ENCODE results near the gene TMEM147. TPM values are rescaled to one million over a fixed set of nuclear protein-coding genes. Genes with fewer than 3 reads are reported as not detected.

Gene TMEM147
- total and polyA plus RNA-seq, 2 experiments from 2014 or later: 129 to 214 TPM

GRCh38 chr19:35500611-35501010 lies 44.8 kb upstream of the TMEM147 start:
- Histone ChIP-seq H3K36me3 (ENCODE audit: low read depth) (no peaks in the 10 kb centered on the region), H3K4me3 (no peak overlapping the region), H3K27ac (no peak overlapping the region), H3K4me2 (ENCODE audit: unreplicated experiment) (no peak overlapping the region), H3K9me2 (ENCODE audit: insufficient read depth) (no peaks in the 10 kb centered on the region), H3K9me3 (ENCODE audit: low read depth) (no peaks in the 10 kb centered on the region), H2AFZ (no peak overlapping the region), H4K20me1 (ENCODE audit: insufficient read depth) (no peaks in the 10 kb centered on the region), H3K27me3 (replicated peaks; ENCODE audit: insufficient read depth) (no peaks in the 10 kb centered on the region; the same call in 1 of the 2 replicates), H3F3A (ENCODE audit: insufficient read depth) (no peaks in the 10 kb centered on the region), H3K4me1 (ENCODE audit: insufficient read depth) (0 out of 2 replicates have a peak, but pooled peaks cover 5% of the 10 kb centered on the region), H3K79me2 (ENCODE audit: insufficient read depth) (no peaks in the 10 kb centered on the region), H3K9ac (no peak overlapping the region)
- 75 to 81% methylated on average over 9 to 10 of the region's 10 CpGs for WGBS, 2 experiments (ENCODE audit: low coverage in 1 of 2, low lambda C conversion rate in 2 of 2, missing lambda C conversion rate in 2 of 2)
- DNase-seq: no peak
- TF ChIP-seq EZH2 (IDR thresholded peaks at IDR 0.05; ENCODE audit: insufficient read depth, poor library complexity, severe bottlenecking) (no peak), EZH2phosphoT487 (IDR thresholded peaks at IDR 0.05; ENCODE audit: insufficient read depth, low read depth) (no peak)
- in situ Hi-C loops (cut with MboI): no loop called here

- no peak overlapping the region for H3K4me3 ChIP-seq
- no peak overlapping the region for H3K27ac ChIP-seq
- peak; percentile 53 for DNase-seq
- H3K9me3 ChIP-seq (ENCODE audit: low read depth): no peaks in the 10 kb centered on the region
- no peaks in the 10 kb centered on the region for H4K20me1 ChIP-seq (ENCODE audit: insufficient read depth)
- no peaks in the 10 kb centered on the region; the same call in 1 of the 2 replicates for H3K27me3 ChIP-seq (replicated peaks; ENCODE audit: insufficient read depth)
- 0 out of 2 replicates have a peak, but pooled peaks cover 5% of the 10 kb centered on the region for H3K4me1 ChIP-seq (ENCODE audit: insufficient read depth)
- 54 to 60% methylated on average over 15 of the region's 15 CpGs for WGBS, 2 experiments (ENCODE audit: low coverage in 1 of 2, low lambda C conversion rate in 2 of 2, missing lambda C conversion rate in 2 of 2)
- no peaks in the 10 kb centered on the region for H3F3A ChIP-seq (ENCODE audit: insufficient read depth)
- in situ Hi-C loops (cut with MboI): no loop called here
- no peak overlapping the region for H3K4me2 ChIP-seq (ENCODE audit: unreplicated experiment)
- H3K79me2 ChIP-seq (ENCODE audit: insufficient read depth): no peaks in the 10 kb centered on the region
- TF ChIP-seq EZH2 (IDR thresholded peaks at IDR 0.05; ENCODE audit: insufficient read depth, poor library complexity, severe bottlenecking): no peak
- no peak for TF ChIP-seq EZH2phosphoT487 (IDR thresholded peaks at IDR 0.05; ENCODE audit: insufficient read depth, low read depth)
- no peak overlapping the region for H2AFZ ChIP-seq
- no peak overlapping the region for H3K9ac ChIP-seq
- no peaks in the 10 kb centered on the region for H3K36me3 ChIP-seq (ENCODE audit: low read depth)
- no peaks in the 10 kb centered on the region for H3K9me2 ChIP-seq (ENCODE audit: insufficient read depth)
Observed at GRCh38 chr19:35501684-35502083, 43.7 kb upstream of the TMEM147 start.

GRCh38 chr19:35502751-35503150 lies 42.7 kb upstream of the TMEM147 start:
- TF ChIP-seq EZH2 (IDR thresholded peaks at IDR 0.05; ENCODE audit: insufficient read depth, poor library complexity, severe bottlenecking) (no peak), EZH2phosphoT487 (IDR thresholded peaks at IDR 0.05; ENCODE audit: insufficient read depth, low read depth) (no peak)
- no peak overlapping the region for H3K4me2 ChIP-seq (ENCODE audit: unreplicated experiment)
- no peak overlapping the region for H3K4me3 ChIP-seq
- 0 out of 2 replicates have a peak, but pooled peaks cover 5% of the 10 kb centered on the region for H3K4me1 ChIP-seq (ENCODE audit: insufficient read depth)
- in situ Hi-C loops (cut with MboI): no loop called here
- no peak for DNase-seq
- H3K79me2 ChIP-seq (ENCODE audit: insufficient read depth): no peaks in the 10 kb centered on the region
- no peak overlapping the region for H3K9ac ChIP-seq
- no peak overlapping the region for H3K27ac ChIP-seq
- H3K27me3 ChIP-seq (replicated peaks; ENCODE audit: insufficient read depth): no peaks in the 10 kb centered on the region; the same call in 1 of the 2 replicates
- H4K20me1 ChIP-seq (ENCODE audit: insufficient read depth): no peaks in the 10 kb centered on the region
- 58 to 61% methylated on average over 4 of the region's 4 CpGs for WGBS, 2 experiments (ENCODE audit: low coverage in 1 of 2, low lambda C conversion rate in 2 of 2, missing lambda C conversion rate in 2 of 2)
- no peak overlapping the region for H2AFZ ChIP-seq
- H3K9me3 ChIP-seq (ENCODE audit: low read depth): no peaks in the 10 kb centered on the region
- H3K9me2 ChIP-seq (ENCODE audit: insufficient read depth): no peaks in the 10 kb centered on the region
- H3F3A ChIP-seq (ENCODE audit: insufficient read depth): no peaks in the 10 kb centered on the region
- no peaks in the 10 kb centered on the region for H3K36me3 ChIP-seq (ENCODE audit: low read depth)

GRCh38 chr19:35506011-35506410 lies 39.4 kb upstream of the TMEM147 start:
- DNase-seq: no peak
- H3F3A ChIP-seq (ENCODE audit: insufficient read depth): no peaks in the 10 kb centered on the region
- peaks cover 13% of the 10 kb centered on the region; the same call in 1 of the 2 replicates for H3K4me1 ChIP-seq (ENCODE audit: insufficient read depth)
- WGBS, 2 experiments (ENCODE audit: low coverage in 1 of 2, low lambda C conversion rate in 2 of 2, missing lambda C conversion rate in 2 of 2): 48 to 58% methylated on average over 7 of the region's 7 CpGs
- H3K27me3 ChIP-seq (replicated peaks; ENCODE audit: insufficient read depth): no peaks in the 10 kb centered on the region
- H3K9ac ChIP-seq: no peak overlapping the region
- H3K4me2 ChIP-seq (ENCODE audit: unreplicated experiment): no peak overlapping the region
- no peaks in the 10 kb centered on the region for H3K36me3 ChIP-seq (ENCODE audit: low read depth)
- H3K27ac ChIP-seq: no peak overlapping the region
- no peaks in the 10 kb centered on the region for H3K9me2 ChIP-seq (ENCODE audit: insufficient read depth)
- TF ChIP-seq EZH2 (IDR thresholded peaks at IDR 0.05; ENCODE audit: insufficient read depth, poor library complexity, severe bottlenecking) (no peak), EZH2phosphoT487 (IDR thresholded peaks at IDR 0.05; ENCODE audit: insufficient read depth, low read depth) (no peak)
- H4K20me1 ChIP-seq (ENCODE audit: insufficient read depth): no peaks in the 10 kb centered on the region
- H2AFZ ChIP-seq: no peak overlapping the region
- H3K79me2 ChIP-seq (ENCODE audit: insufficient read depth): no peaks in the 10 kb centered on the region
- H3K4me3 ChIP-seq: no peak overlapping the region
- in situ Hi-C loops (cut with MboI): no loop called here
- no peaks in the 10 kb centered on the region for H3K9me3 ChIP-seq (ENCODE audit: low read depth)

GRCh38 chr19:35507561-35507960 lies 37.9 kb upstream of the TMEM147 start:
- no peak for DNase-seq
- in situ Hi-C loops (cut with MboI): no loop called here
- H3K4me2 ChIP-seq (ENCODE audit: unreplicated experiment): no peak overlapping the region
- no peak overlapping the region for H3K9ac ChIP-seq
- peaks cover 8% of the 10 kb centered on the region; the same call in 1 of the 2 replicates for H3K4me1 ChIP-seq (ENCODE audit: insufficient read depth)
- H3K36me3 ChIP-seq (ENCODE audit: low read depth): no peaks in the 10 kb centered on the region
- H2AFZ ChIP-seq: no peak overlapping the region
- no peaks in the 10 kb centered on the region for H3F3A ChIP-seq (ENCODE audit: insufficient read depth)
- 63 to 69% methylated on average over 11 of the region's 11 CpGs for WGBS, 2 experiments (ENCODE audit: low coverage in 1 of 2, low lambda C conversion rate in 2 of 2, missing lambda C conversion rate in 2 of 2)
- H3K9me2 ChIP-seq (ENCODE audit: insufficient read depth): no peaks in the 10 kb centered on the region
- H3K27me3 ChIP-seq (replicated peaks; ENCODE audit: insufficient read depth): no peaks in the 10 kb centered on the region
- H4K20me1 ChIP-seq (ENCODE audit: insufficient read depth): no peaks in the 10 kb centered on the region
- no peak overlapping the region for H3K4me3 ChIP-seq
- TF ChIP-seq EZH2phosphoT487 (IDR thresholded peaks at IDR 0.05; ENCODE audit: insufficient read depth, low read depth) (no peak), EZH2 (IDR thresholded peaks at IDR 0.05; ENCODE audit: insufficient read depth, poor library complexity, severe bottlenecking) (no peak)
- no peaks in the 10 kb centered on the region for H3K79me2 ChIP-seq (ENCODE audit: insufficient read depth)
- no peak overlapping the region for H3K27ac ChIP-seq
- no peaks in the 10 kb centered on the region for H3K9me3 ChIP-seq (ENCODE audit: low read depth)
